Head of caudate nucleus (tissue), 42 donors: ENCODE results near the gene ABCA10.
"Not testable (repeated sequence)": the region's sequence is repeated elsewhere in the genome, so short reads cannot be mapped to it uniquely, and the experiment has no call there.

ENCODE experiments used
- DNase-seq, 42 donors: peaks; one replicate each; pipeline versions ENCODE4 v3.0.0 to v3.0.0-alpha.2; 2020 to 2021; ENCODE audit warnings: mixed read lengths in 7 of 42
- intact Hi-C: fragments of 100-400 bp; cut with DNase I; formaldehyde crosslinking; loops from one replicate; pipeline ENCODE4 v1.15.0; 2022

Gene ABCA10

GRCh38 chr17:69231521-69231920 lies 2.9 kb upstream of the ABCA10 start:
- intact Hi-C loops = no loop called here
- DNase-seq = no peak

GRCh38 chr17:69230939-69231338 lies 2.3 kb upstream of the ABCA10 start:
- DNase-seq = no peak
- intact Hi-C loops = no loop called here

GRCh38 chr17:69228018-69228417 lies 606 bp downstream of the ABCA10 start:
- no peak for DNase-seq
- intact Hi-C loops = no loop called here

GRCh38 chr17:69227541-69227940 lies 1.1 kb downstream of the ABCA10 start:
- intact Hi-C loops = no loop called here
- no peak for DNase-seq

- intact Hi-C loops = no loop called here
- no peak for DNase-seq
Observed at GRCh38 chr17:69223809-69224208, 4.8 kb downstream of the ABCA10 start.

GRCh38 chr17:69222707-69223258 lies 5.8 kb downstream of the ABCA10 start:
- DNase-seq = no peak
- intact Hi-C loops = no loop called here

- intact Hi-C loops = no loop called here
Observed at GRCh38 chr17:69220098-69220497, 8.5 kb downstream of the ABCA10 start.

GRCh38 chr17:69218986-69219385 lies 9.6 kb downstream of the ABCA10 start:
- DNase-seq = no peak
- intact Hi-C loops = no loop called here

More at GRCh38 chr17:69220098-69220497, 8.5 kb downstream of the ABCA10 start:
- no peak for DNase-seq

- intact Hi-C loops = no loop called here
- DNase-seq = no peak
Observed at GRCh38 chr17:69213059-69213813, 15.4 kb downstream of the ABCA10 start.

GRCh38 chr17:69208640-69209039 lies 20.0 kb downstream of the ABCA10 start:
- no peak for DNase-seq
- intact Hi-C loops = no loop called here

- DNase-seq = no peak
- intact Hi-C loops = no loop called here
Observed at GRCh38 chr17:69207151-69207550, 21.5 kb downstream of the ABCA10 start.

- intact Hi-C loops = no loop called here
- DNase-seq = no peak
Observed at GRCh38 chr17:69198238-69198637, 30.4 kb downstream of the ABCA10 start.

- DNase-seq, intact Hi-C loops: not testable (repeated sequence)
Observed at GRCh38 chr17:69196105-69196653, 32.4 kb downstream of the ABCA10 start.

GRCh38 chr17:69192754-69193153 lies 35.9 kb downstream of the ABCA10 start:
- intact Hi-C loops = no loop called here
- no peak for DNase-seq

- DNase-seq = no peak
- intact Hi-C loops = no loop called here
Observed at GRCh38 chr17:69188796-69189195, 39.8 kb downstream of the ABCA10 start.

GRCh38 chr17:69188064-69188463 lies 40.6 kb downstream of the ABCA10 start:
- intact Hi-C loops = no loop called here
- DNase-seq = no peak

GRCh38 chr17:69187294-69187693 lies 41.3 kb downstream of the ABCA10 start:
- intact Hi-C loops = no loop called here
- DNase-seq = no peak

- intact Hi-C loops = no loop called here
- DNase-seq = no peak
Observed at GRCh38 chr17:69179227-69179952, 49.2 kb downstream of the ABCA10 start.

GRCh38 chr17:69176457-69176795 lies 52.2 kb downstream of the ABCA10 start:
- intact Hi-C loops = no loop called here
- no peak for DNase-seq
